GM15510 (cell line): ENCODE measurements around the gene JMJD7.

Source experiments
- POLR2A ChIP-seq: IDR thresholded peaks from 3 replicates; pipeline ENCODE4 v1.6.1; 2011; ENCODE audit warnings: borderline replicate concordance; ENCODE audit not compliant: insufficient read length; ENCODE audit errors: extremely low read depth

JMJD7 gene

GRCh38 chr15:41874736-41875135 lies 46.8 kb downstream of the JMJD7 start:
- TF ChIP-seq POLR2A, result no peak

- TF ChIP-seq POLR2A, result no peak
Observed at GRCh38 chr15:41876007-41876406, 48.1 kb downstream of the JMJD7 start.

GRCh38 chr15:41876689-41877088 lies 48.8 kb downstream of the JMJD7 start:
- TF ChIP-seq POLR2A, result no peak

GRCh38 chr15:41877631-41878354 lies 49.9 kb downstream of the JMJD7 start:
- TF ChIP-seq POLR2A, result no peak

GRCh38 chr15:41878355-41878699 lies 50.4 kb downstream of the JMJD7 start:
- no peak for TF ChIP-seq POLR2A

GRCh38 chr15:41879321-41879845 lies 51.5 kb downstream of the JMJD7 start:
- no peak for TF ChIP-seq POLR2A

- no peak for TF ChIP-seq POLR2A
Observed at GRCh38 chr15:41880156-41880877, 52.4 kb downstream of the JMJD7 start.

GRCh38 chr15:41881086-41881485 lies 53.2 kb downstream of the JMJD7 start:
- no peak for TF ChIP-seq POLR2A

- no peak for TF ChIP-seq POLR2A
Observed at GRCh38 chr15:41881550-41881919, 53.6 kb downstream of the JMJD7 start.

GRCh38 chr15:41881920-41882688 lies 54.2 kb downstream of the JMJD7 start:
- no peak for TF ChIP-seq POLR2A

- no peak for TF ChIP-seq POLR2A
Observed at GRCh38 chr15:41882689-41883483, 55.0 kb downstream of the JMJD7 start.

GRCh38 chr15:41883484-41883825 lies 55.6 kb downstream of the JMJD7 start:
- no peak for TF ChIP-seq POLR2A

- TF ChIP-seq POLR2A, result no peak
Observed at GRCh38 chr15:41884458-41884857, 56.6 kb downstream of the JMJD7 start.

GRCh38 chr15:41885321-41885720 lies 57.4 kb downstream of the JMJD7 start:
- no peak for TF ChIP-seq POLR2A

- no peak for TF ChIP-seq POLR2A
Observed at GRCh38 chr15:41885841-41886240, 57.9 kb downstream of the JMJD7 start.
